Activated CD4-positive, alpha-beta T cell treated with anti-CD3 and anti-CD28 coated beads, Interleukin-2, amount 50 U/mL, for 16 hours (primary cell): ENCODE measurements around the gene ZNF544.
"Not testable (repeated sequence)": the region's sequence is repeated elsewhere in the genome, so short reads cannot be mapped to it uniquely, and the experiment has no call there.

Experiments
- DNase-seq: peaks from one replicate; pipeline ENCODE4 v3.0.0-alpha.2; 2020

Gene ZNF544

DNA sequence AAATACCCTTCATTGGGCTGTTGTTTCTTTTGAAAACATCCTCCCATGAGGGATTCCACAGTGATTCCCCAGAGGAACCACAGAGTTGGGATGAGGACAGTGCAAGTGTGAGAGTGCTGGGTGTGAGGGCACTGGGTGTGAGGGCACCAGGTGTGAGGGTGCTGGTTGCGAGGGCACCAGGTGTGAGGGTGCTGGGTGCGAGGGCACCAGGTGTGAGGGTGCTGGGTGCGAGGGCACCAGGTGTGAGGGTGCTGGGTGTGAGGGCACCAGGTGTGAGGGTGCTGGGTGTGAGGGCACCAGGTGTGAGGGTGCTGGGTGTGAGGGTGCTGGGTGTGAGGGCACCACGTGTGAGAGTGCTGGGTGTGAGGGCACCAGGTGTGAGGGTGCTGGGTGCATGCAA is 29.5 kb downstream of the ZNF544 start:
- DNase-seq, result not testable (repeated sequence)

DNA sequence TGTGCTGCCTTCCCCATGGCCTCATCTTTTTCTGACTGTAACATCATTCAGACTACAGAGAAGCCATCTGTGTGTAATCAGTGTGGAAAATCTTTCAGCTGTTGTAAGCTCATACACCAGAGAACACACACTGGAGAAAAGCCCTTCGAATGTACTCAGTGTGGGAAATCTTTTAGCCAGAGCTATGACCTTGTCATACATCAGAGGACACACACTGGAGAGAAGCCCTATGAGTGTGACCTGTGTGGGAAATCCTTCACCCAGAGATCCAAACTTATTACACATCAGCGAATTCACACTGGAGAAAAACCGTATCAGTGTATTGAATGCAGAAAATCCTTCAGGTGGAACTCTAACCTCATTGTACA is 32.9 kb downstream of the ZNF544 start:
- DNase-seq, result no peak

DNA sequence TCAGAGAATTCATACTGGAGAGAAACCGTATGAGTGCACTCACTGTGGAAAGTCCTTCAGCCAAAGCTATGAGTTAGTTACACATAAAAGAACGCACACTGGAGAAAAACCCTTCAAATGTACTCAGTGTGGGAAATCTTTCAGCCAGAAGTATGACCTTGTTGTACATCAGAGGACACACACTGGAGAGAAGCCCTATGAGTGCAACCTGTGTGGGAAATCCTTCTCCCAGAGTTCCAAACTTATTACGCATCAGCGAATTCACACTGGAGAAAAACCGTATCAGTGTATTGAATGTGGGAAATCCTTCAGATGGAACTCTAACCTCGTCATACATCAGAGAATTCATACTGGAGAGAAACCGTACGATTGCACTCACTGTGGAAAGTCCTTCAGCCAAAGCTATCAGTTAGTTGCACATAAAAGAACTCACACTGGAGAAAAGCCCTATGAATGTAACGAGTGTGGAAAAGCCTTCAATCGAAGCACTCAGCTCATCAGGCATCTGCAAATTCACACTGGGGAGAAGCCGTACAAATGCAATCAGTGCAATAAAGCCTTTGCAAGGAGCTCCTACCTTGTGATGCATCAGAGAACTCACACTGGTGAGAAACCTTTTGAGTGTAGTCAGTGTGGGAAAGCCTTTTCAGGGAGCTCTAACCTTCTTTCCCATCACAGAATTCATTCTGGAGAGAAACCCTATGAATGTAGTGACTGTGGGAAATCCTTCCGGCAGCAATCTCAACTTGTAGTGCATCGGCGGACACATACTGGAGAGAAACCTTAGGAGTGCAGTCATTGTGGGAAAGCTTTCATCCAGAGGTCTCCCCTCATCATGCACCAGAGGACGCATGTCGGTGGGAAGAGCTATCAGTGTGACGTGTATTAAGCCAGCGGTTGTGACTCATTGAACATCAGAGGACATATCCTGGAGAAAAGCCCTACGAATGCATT is 33.5 kb downstream of the ZNF544 start:
- no peak for DNase-seq

DNA sequence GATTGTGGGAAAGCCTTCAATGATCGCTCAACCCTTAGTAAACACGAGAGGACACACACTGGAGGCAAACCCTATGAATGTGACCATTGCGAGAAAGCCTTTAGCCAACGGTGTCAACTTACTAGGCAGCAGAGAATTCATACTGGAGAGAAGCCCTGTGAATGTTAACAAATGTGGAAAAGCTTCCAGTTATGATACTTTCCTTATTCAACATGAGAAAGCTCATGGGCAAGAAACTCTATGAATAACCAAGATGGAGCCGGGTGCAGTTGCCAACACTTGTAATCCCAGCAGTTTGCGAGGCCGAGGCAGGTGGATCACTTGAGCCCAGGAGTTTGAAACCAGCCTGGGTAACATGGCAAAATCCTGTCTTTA is 34.2 kb downstream of the ZNF544 start:
- no peak for DNase-seq

DNA sequence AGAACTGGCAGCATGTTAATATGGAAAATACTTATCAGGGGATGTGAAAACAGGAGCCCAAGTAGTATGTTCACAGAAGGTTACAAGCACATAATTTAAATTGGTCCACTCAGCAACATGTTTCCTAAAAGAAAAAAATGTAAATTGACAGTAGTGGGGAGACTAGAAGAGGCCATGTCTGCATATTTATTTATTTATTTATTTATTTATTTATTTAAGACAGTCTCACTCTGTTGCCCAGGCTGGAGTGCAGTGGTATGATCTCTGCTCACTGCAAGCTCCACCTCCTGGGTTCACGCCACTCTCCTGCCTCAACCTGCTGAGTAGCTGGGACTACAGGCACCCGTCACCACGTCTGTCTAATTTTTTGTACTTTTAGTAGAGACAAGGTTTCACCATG is 36.4 kb downstream of the ZNF544 start:
- no peak for DNase-seq

DNA sequence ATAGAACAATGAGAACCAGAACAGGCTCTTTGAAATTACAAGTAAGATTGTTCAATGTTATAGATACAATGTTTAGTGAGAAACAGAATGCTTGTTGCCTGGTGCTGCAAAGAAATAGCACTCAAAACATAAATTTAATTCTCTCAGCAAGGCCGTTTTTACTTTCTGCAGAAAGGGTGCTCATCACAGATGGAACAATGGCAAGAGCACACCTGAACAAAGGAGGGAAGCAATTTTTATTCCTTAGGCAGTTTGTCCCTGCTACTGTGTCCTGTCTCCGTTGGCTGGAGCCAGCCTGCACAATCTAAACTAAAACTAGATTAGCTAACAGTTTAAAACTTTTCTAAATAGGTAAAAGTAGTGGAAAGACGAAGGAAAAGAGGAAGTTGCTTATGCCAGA is 39.6 kb downstream of the ZNF544 start:
- no peak for DNase-seq

DNA sequence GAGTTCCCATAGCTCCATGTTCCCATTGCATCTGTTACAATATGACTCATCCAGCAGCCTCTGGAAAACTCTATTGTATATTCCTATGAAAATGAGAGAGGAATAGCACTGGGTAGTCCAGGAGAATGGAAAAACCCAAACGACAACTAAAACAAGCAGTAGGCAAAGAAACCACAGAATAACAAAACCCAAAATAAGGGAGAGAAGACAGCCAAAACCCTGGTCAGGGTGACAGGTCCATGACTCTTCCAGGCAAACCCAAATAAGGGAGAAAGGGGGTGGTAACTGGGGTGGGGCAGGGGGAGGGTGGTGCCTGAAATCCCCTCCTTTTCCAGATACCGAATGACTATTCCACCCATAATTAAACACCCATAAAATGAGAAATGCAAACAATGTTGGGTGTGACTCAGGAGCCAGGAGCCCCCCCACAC is 46.1 kb downstream of the ZNF544 start:
- DNase-seq, result no peak

DNA sequence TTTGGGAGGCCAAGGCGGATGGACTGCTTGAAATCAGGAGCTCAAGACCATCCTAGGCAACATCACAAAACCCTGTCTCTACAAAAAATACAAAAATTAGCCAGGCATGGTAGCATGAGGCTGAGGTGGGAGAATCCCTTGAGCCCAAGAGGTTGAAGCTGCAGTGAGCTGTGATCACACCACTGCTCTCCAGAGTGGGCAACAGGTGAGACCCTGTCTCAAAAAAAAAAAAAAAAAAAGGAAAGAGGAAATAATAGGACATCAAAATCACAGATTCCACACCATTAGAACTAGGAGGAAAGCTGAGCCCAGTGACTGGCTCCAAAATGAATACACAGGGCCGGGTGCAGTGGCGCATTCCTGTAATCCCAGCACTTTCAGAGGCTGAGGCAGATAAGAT is 46.9 kb downstream of the ZNF544 start:
- DNase-seq, result no peak

DNA sequence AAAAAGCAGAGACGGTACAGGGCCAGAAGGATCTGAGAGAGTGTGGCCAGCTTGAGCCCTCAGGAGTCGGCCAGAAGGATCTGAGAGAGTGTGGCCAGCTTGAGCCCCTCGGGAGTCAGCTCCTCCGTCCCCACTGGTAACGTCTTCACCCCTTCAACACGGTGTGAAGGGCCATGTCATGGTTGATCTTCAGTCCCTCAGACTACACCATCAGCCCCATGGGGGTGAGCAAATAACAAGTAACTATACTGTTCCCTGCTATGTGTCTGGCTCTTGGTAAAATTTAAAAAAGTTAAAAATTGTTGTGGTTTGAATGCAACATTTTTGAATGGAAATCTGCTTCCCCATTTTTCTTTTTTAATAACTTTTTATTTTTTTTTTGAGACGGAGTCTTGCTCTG is 48.5 kb downstream of the ZNF544 start:
- DNase-seq, result no peak

DNA sequence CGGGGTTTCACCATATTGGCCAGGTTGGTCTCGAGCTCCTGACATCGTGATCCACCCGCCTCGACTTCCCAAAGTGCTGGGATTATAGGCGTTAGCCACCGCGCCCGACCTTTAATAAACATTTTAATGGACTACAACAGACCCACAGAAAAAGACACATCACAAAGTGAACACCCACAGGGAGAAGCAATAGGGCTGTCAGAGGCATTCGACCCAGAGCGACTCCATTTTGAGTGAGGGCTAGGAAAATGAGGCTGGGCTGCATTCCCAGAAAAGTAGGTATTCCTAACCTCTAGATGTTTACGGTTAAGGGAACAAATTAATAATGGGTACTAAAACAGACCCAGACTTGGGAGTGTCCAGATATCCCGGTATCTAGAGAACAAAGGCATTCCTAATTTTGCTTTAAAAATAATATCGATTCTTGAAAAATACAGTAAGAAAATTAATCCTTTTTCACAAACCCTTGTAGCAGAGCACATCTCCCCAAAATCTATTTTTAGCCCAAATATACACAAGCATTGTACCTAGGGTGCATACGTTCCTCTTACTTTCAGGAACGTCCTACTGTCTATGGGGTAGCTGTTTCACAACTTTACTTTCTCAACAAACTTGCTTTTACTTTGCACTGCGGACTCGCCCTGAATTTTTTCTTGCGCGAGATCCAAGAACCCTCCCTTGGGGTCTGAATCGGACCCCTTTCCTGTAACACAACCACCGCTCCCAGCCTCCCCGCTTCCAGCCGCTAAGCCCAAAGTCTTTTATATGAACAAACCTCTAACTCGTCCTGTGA is 49.2 kb downstream of the ZNF544 start:
- DNase-seq, result no peak

DNA sequence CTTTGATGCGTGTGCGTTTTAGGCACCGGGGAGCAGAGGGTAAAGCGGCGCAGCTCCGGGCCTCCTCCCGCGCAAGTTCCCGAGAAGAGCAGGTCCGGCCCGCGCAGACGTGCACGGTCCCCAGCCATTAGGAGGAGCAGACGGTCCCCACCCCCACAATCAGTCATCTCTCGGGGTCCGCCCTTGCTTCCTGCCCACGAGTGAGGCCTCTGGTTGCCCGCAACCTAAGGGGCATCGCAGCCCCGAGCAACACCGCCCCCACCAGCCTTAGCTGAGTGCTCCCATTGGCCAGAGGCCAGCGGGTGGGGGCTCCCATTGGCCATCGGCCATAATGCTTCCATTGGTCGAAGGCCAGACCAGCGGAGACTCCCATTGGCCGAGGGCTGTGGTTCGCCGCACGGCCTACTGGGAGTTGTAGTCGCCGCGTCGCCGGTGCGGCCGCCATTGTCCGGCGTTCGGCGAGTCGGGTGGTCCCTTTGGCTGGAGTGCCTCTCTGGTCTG is 49.9 kb downstream of the ZNF544 start, which contains the start of gene ZNF8:
Gene ZNF8 (plus strand): TSS at position 415 of the 501 bp plus-strand sequence. CDS start 127 bp downstream, outside the sequence.
- DNase-seq, result peak; percentile 98

DNA sequence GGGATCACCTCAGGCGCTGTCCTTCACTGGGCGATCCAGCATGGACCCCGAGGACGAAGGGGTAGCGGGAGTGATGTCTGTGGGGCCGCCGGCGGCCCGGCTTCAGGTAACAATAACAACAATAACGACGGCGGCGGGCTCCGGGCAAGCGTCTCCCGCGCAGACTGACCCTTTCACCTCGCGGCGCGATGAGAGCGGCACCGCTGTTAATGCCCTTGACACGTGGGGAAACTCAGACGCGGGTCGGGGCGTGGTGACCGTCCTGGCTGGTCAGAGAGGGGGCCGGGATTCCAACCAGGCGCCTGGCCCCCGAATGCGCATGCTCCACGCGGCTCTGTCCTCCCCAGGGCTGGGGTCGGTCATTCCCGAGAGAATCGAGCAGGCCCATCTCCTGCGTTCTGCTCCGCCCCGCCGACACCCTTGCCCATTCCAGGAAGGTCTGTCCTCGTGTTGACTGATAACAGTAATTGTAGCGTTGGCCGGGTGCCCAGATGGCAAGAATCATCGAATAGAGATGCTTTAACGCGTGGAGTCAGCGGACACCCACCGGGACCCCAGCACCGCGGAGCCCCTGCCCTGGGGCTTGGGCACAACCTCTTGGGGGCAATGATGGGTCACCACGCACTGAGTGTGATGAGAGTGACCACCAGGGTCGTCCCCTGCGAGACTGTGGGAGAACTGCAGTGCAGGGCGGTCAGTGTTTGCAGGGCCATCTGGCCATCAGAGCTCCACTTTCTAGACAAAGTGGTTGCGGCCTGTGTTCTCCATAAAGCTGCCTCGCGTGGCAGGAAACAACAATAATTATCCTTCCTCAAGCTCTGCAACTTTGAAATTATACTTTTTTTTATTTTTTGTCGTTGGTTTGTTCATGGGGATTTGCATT is 50.6 kb downstream of the ZNF544 start:
- peak; percentile 42 for DNase-seq

DNA sequence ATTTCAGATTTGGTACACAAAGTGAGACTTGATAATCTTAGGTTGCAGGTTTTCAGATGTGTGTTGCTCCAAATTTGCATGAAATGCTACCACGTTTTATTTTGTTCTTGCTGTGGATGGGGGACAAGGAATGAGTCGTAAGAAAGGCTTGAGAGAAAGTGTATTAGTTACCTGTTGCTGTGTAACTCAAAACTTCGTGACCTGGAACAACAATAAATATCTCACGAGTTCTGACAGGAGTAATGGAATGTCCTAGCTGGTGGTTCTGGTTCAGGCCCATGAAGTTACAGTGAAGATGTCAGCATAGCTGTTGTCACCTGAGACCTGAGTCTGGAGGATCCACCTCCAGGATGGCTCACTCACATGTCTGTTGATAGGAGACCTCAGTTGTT is 51.2 kb downstream of the ZNF544 start:
- DNase-seq, result no peak

DNA sequence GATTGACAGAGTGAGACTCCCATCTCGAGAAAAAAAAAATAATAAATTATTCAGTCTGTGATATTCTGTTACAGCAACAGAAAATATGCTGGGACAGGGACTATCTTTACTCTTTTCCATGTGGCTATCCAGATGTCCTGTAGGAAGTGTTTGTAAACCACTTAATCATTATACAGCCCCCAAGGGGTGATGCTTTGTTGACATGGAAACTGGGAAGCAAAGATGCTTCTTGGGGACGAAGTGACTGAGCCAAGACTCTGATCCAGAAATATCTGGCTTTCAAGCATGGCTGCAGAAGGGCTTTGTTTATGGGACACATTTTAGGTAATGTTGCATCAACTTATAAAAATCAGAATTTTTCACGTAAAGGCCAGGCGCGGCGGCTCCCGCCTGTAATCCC is 55.5 kb downstream of the ZNF544 start:
- DNase-seq, result no peak

DNA sequence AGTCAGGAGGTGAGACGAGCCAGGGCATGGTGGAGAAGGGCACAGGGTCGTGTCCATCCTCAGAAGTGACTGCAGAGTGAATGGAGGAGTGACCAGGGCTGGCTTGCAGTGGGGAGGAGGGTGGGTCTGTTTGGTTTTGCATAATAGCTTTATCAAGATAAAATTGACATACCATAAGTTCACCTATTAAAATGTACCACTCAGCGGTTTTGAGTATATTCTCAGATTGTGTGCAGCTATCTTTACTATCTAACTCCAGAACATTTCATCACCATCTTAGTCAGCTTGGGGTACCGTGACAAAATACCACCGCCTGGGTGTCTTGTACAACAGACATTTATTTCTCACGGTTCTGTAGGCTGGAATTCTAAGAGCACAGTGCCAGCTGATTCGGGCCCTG is 63.2 kb downstream of the ZNF544 start:
- DNase-seq, result no peak

DNA sequence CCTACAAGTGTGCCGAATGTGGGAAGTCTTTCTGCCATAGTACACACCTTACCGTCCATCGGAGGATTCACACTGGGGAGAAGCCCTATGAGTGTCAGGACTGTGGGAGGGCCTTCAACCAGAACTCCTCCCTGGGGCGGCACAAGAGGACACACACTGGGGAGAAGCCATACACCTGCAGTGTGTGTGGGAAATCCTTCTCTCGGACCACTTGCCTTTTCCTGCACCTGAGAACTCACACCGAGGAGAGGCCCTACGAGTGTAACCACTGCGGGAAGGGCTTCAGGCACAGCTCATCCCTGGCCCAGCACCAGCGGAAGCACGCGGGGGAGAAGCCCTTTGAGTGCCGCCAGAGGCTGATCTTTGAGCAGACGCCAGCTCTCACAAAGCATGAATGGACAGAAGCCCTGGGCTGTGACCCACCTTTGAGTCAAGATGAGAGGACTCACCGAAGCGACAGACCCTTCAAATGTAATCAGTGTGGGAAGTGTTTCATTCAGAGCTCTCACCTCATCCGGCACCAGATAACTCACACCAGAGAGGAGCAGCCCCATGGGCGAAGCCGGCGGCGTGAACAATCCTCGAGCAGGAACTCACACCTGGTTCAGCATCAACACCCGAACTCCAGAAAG is 66.1 kb downstream of the ZNF544 start:
- no peak for DNase-seq

DNA sequence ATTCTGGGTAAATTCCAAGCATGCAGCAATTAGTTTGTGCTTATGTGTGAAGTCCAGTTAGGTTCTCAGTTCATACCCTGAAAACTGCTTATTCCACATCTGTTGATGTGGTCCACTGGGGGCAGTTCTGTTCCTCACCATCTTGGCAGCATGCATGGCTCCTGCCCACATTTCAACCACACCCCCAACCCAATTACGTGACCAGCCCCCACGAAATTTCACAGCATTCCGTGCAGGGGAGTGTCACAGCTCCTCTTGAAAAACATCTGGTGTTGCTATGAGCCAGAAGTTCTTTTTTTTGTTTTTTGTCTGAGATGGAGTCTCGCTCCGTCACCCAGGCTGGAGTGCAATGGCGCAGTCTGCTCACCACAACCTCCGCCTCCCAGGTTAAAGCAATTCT is 67.4 kb downstream of the ZNF544 start:
- DNase-seq, result no peak

DNA sequence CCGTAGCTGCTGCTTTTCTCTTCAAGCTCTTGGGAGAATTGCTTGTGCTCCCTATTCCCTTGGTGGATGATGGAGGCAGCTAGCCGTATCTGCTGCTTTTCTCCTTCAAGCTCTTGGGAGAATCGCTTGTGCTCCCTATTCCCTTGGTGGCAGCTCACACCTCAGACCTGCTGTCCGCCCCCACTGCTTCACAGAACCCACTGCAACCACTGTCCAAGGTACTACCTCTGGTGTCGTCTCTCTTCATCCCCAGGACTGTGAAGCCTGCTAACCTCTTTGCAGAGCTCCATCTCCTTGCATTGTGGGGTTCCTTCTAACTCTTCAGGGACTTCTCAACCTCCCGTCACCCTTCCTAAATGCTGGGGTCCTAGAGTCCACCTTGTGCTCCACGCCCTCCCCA is 71.9 kb downstream of the ZNF544 start:
- DNase-seq, result no peak

DNA sequence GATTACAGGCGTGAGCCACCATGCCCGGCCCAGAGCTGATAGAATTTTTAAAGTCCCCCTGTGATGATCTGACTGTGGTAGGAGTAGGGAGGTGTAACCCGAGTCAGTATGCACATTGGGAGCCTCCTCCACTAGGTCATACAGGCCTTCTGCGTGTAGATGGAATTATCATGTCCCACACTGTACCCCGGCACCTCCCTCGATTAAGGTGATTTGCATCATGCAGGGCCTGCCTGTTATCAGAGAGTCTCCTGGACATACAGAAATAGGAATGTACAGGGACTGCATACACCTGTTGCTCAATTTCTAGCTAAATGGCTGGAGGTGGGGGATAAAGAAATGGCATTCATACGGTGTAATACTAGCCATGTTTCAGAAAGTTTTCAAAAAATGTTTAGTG is 75.5 kb downstream of the ZNF544 start:
- DNase-seq, result no peak

DNA sequence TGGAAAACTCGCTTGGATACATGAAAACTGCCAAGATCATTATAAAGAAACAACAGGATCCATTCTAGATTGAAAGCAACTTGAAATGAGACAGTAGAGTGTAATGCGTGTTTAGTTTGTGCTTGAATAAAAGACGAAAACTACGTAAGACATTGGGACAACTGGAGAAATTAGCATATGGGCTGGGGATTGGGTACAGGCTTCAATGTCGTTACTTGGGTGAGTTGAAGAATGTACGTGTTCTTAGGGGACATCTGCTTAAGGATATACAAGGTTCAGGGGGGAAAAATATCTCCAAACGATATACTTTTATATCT is 76.0 kb downstream of the ZNF544 start:
- no peak for DNase-seq

DNA sequence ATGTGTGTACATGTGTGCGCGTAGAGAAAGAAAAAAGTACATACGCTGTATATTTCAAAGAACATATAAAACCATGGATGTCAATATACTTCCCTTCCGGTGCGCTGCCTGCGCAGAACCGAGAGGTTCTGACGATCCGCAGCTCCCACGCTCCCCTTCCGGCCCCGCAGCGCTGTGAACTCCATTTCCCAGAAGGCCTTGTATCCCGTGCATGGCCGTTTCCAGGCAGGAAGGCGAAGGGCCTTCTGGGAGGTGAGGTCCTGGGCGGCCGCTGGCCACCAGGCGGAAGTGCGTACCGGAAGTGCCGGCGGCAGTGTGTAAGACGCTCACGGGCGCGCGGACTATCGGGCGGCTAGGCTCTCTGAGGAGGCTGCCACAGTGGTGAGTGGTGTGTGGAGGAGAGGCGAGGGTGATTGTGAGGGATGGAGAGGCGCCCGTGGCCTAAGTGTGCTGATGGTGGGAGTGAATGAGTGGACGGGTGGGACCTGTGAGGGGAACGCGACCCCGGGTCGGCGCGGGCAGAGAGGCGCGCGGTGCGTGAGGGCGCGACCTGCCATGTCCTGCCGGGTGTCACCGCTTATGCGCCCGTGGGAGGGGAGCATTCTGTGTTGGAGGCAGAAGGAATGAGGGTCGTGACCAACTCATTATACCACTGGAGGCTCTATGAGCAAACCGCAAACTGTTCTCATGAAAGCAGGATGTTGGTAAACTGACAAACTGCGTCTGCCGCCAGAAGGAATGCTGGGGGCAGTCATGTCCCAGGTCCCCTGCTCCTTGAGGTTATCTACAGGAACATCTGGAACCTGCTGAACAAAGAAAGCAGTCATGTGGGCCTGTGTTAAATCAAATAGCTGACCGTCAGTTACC is 76.6 kb downstream of the ZNF544 start, which contains the start of gene ERVK3-1:
Gene ERVK3-1 (plus strand): TSS at position 313 of the 867 bp plus-strand sequence. CDS start 6,792 bp downstream, outside the sequence.
- peak; percentile 98 for DNase-seq
